ENCODE measurements around the gene MEMO1.

GRCh38 chr2:31950946-31951562 is 59.8 kb downstream of the MEMO1 start:
- TF ChIP-seq CTCF (IDR thresholded peaks at IDR 0.05 in 2 of 3, conservative IDR thresholded peaks at IDR 0.05 in 1 of 3; ENCODE audit: borderline replicate concordance in 1 of 3, insufficient read depth in 1 of 3, low read depth in 2 of 3, low read length in 2 of 3) (no peak), EGR1 (IDR thresholded peaks at IDR 0.05; ENCODE audit: low read depth) (no peak), POLR2A (IDR thresholded peaks at IDR 0.05; ENCODE audit: borderline replicate concordance, extremely low read depth, insufficient read depth, insufficient read length) (no peak), SP1 (IDR thresholded peaks at IDR 0.05; ENCODE audit: low read depth) (no peak), YY1 (IDR thresholded peaks at IDR 0.05; ENCODE audit: extremely low read depth, insufficient replicate concordance, low read depth, low read length) (no peak)

Measured in HCT116 (cell line).